Measurements from ENCODE around the gene MAML3.

DNA sequence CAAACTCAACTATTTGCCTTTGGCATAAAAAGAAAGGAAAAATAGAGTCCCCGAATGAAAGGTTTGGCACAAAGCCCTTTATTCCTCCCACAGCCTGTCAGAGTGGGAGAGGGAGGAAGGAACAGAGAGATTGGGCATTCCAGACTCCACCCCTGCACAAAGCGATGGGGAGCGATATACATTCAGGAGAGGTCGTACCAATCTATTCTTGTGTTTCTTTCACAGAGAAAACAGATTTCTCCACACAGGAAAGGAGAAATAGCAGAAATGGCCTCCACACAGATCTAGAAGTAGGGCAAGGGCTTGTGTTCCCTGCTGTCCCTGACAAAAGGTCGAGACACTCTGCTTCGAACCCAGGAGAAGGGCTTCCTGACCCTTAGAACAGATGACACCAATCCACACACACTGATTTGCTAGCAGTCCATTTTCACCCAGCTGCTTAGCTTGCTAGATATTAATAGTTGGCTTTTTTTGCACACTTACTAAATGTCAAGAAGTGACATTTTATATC lies 197.4 kb downstream of the MAML3 start:
- TF ChIP-seq, protein P1, sequence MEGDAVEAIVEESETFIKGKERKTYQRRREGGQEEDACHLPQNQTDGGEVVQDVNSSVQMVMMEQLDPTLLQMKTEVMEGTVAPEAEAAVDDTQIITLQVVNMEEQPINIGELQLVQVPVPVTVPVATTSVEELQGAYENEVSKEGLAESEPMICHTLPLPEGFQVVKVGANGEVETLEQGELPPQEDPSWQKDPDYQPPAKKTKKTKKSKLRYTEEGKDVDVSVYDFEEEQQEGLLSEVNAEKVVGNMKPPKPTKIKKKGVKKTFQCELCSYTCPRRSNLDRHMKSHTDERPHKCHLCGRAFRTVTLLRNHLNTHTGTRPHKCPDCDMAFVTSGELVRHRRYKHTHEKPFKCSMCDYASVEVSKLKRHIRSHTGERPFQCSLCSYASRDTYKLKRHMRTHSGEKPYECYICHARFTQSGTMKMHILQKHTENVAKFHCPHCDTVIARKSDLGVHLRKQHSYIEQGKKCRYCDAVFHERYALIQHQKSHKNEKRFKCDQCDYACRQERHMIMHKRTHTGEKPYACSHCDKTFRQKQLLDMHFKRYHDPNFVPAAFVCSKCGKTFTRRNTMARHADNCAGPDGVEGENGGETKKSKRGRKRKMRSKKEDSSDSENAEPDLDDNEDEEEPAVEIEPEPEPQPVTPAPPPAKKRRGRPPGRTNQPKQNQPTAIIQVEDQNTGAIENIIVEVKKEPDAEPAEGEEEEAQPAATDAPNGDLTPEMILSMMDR (IDR thresholded peaks at IDR 0.05): no peak
- TF ChIP-seq POLR2A (IDR thresholded peaks at IDR 0.05): no peak

All from uterus (tissue), 2 donors.